Activated CD8-positive, alpha-beta T cell treated with anti-CD3 and anti-CD28 coated beads for 36 hours (primary cell): ENCODE measurements around the gene RCAN3. TPM values are rescaled to one million over a fixed set of nuclear protein-coding genes. Genes with fewer than 3 reads are reported as not detected.

Source experiments
- ATAC-seq: fragments of 200-7000 bp; cut with Tn5 transposase; one replicate; pipeline ENCODE4 v1.10.0; 2021; ENCODE audit warnings: mild to moderate bottlenecking, moderate library complexity
- CTCF ChIA-PET: fragments of 350-600 bp; sonication (Branson Sonifier 250); formaldehyde crosslinking; loops from one replicate; lab custom pipeline; 2021; ENCODE audit warnings: antibody characterized with exemption; lab: Charles Lee
- POLR2A ChIA-PET: fragments of 350-600 bp; sonication (Branson Sonifier 250); formaldehyde crosslinking; loops from one replicate; lab custom pipeline; 2021; ENCODE audit warnings: antibody characterized with exemption; lab: Charles Lee
- DNase-seq: peaks from one replicate; pipeline ENCODE4 v3.0.0-alpha.2; 2020
- H3K27ac Mint-ChIP-seq: one replicate; pipeline ENCODE4 v1.8.0; 2021; ENCODE audit warnings: mild to moderate bottlenecking, mixed read lengths
- H3K27me3 Mint-ChIP-seq: one replicate; pipeline ENCODE4 v1.8.0; 2021; ENCODE audit warnings: mixed read lengths
- H3K36me3 Mint-ChIP-seq: one replicate; pipeline ENCODE4 v1.8.0; 2021; ENCODE audit warnings: low read depth, mixed read lengths
- H3K4me1 Mint-ChIP-seq: one replicate; pipeline ENCODE4 v1.8.0; 2021; ENCODE audit warnings: low read depth, mixed read lengths
- H3K4me3 Mint-ChIP-seq: one replicate; pipeline ENCODE4 v1.8.0; 2021; ENCODE audit warnings: mild to moderate bottlenecking, moderate library complexity, mixed read lengths
- H3K9me3 Mint-ChIP-seq: one replicate; pipeline ENCODE4 v1.8.0; 2021; ENCODE audit warnings: mixed read lengths
- CTCF ChIP-seq: fragments of 200-600 bp; IDR thresholded peaks from one replicate; pipeline ENCODE4 v1.8.0; 2022; ENCODE audit warnings: antibody characterized with exemption, mild to moderate bottlenecking
- intact Hi-C: fragments of 100-400 bp; cut with micrococcal nuclease; formaldehyde crosslinking; loops from one replicate; pipeline ENCODE4 v1.10.0; 2022
- total RNA-seq, 2 experiments: library from RNA; stranded (reverse); gene quantifications; one replicate each; pipeline ENCODE4 v1.2.3, GENCODE V29; 2021

The RCAN3 gene
- total RNA-seq, 2 experiments from 2014 or later: 55.3 to 56.8 TPM

GRCh38 chr1:24580756-24581155, 78.1 kb downstream of the RCAN3 start:
- intact Hi-C loops: no loop called here
- no peak for ATAC-seq
- ChIA-PET POLR2A (no interaction called here), CTCF (no interaction called here)
- no peak for DNase-seq
- no peak for TF ChIP-seq CTCF
- Mint-ChIP-seq H3K4me1 (no peaks in the 10 kb centered on the region), H3K9me3 (no peaks in the 10 kb centered on the region), H3K36me3 (no peaks in the 10 kb centered on the region), H3K27ac (no peak overlapping the region), H3K27me3 (no peaks in the 10 kb centered on the region), H3K4me3 (no peak overlapping the region)

GRCh38 chr1:24584171-24584647, 81.6 kb downstream of the RCAN3 start:
- DNase-seq: no peak
- Mint-ChIP-seq H3K4me3 (no peak overlapping the region), H3K27ac (no peak overlapping the region), H3K36me3 (no peaks in the 10 kb centered on the region), H3K9me3 (no peaks in the 10 kb centered on the region), H3K27me3 (no peaks in the 10 kb centered on the region), H3K4me1 (peaks cover 8% of the 10 kb centered on the region)
- ATAC-seq: no peak
- POLR2A ChIA-PET: interaction anchor here (0.7 kb wide), 1 partner anchor 148 kb away, joined by 3 read pairs; no protein-coding TSS in a partner anchor
- CTCF ChIA-PET: interaction anchor here (0.8 to 1.0 kb wide), 2 partner anchors 73 to 169 kb away, joined by 3 read pairs; partner anchors contain the start of gene NIPAL3
- no peak for TF ChIP-seq CTCF
- intact Hi-C loops: no loop called here

- no peaks in the 10 kb centered on the region for H3K9me3 Mint-ChIP-seq
- CTCF ChIA-PET: interaction anchor here (0.6 to 3.1 kb wide), 30 partner anchors 8 to 436 kb away, joined by 3 to 67 read pairs (median 8); partner anchors contain the start of genes NIPAL3 and STPG1
- H3K27ac Mint-ChIP-seq: no peak overlapping the region
- ATAC-seq: no peak
- intact Hi-C loops: loop anchor here (5.0 kb wide), 2 partner anchors 44 to 169 kb away; partner anchors contain the start of gene NIPAL3
- POLR2A ChIA-PET: interaction anchor here (1.5 kb wide), 1 partner anchor 20 kb away, joined by 3 read pairs; no protein-coding TSS in a partner anchor
- no peaks in the 10 kb centered on the region for H3K27me3 Mint-ChIP-seq
- no peaks in the 10 kb centered on the region for H3K36me3 Mint-ChIP-seq
- DNase-seq: no peak
- H3K4me1 Mint-ChIP-seq: peaks cover 8% of the 10 kb centered on the region
- no peak overlapping the region for H3K4me3 Mint-ChIP-seq
- no peak for TF ChIP-seq CTCF
Observed at GRCh38 chr1:24586119-24586518, 83.5 kb downstream of the RCAN3 start.

GRCh38 chr1:24586970-24587820, 84.6 kb downstream of the RCAN3 start:
- DNase-seq: peak; percentile 70
- Mint-ChIP-seq H3K36me3 (no peaks in the 10 kb centered on the region), H3K4me3 (no peak overlapping the region), H3K9me3 (no peaks in the 10 kb centered on the region), H3K27ac (peak overlapping the region; percentile 78), H3K4me1 (peaks cover 8% of the 10 kb centered on the region), H3K27me3 (no peaks in the 10 kb centered on the region)
- ChIA-PET CTCF (interaction anchor here (0.6 to 3.1 kb wide), 78 partner anchors 9 to 475 kb away, joined by 3 to 67 read pairs (median 5); partner anchors contain the start of genes MYOM3, NCMAP, NIPAL3 and RCAN3), POLR2A (interaction anchor here (0.7 to 1.5 kb wide), 5 partner anchors 14 to 120 kb away, joined by 3 to 5 read pairs (median 3); no protein-coding TSS in a partner anchor)
- intact Hi-C loops: loop anchor here (5.0 kb wide), 2 partner anchors 45 to 170 kb away; partner anchors contain the start of gene NIPAL3
- peak; percentile 71 for TF ChIP-seq CTCF
- peak; percentile 98 for ATAC-seq
